Activated T-cell treated with anti-CD3 and anti-CD28 coated beads, Interleukin-2, amount 50 U/mL, for 72 hours (primary cell): ENCODE data around the gene SLC27A5. TPM values are rescaled to one million over a fixed set of nuclear protein-coding genes. Genes with fewer than 3 reads are reported as not detected.
"Not testable (repeated sequence)": the region's sequence is repeated elsewhere in the genome, so short reads cannot be mapped to it uniquely, and the experiment has no call there.

Source experiments
- ATAC-seq, 2 donors: fragments of 150-1000 bp; cut with Tn5 transposase; replicated peaks in 1 of 2; 2 replicates each; pipeline ENCODE4 v1.10.0; 2021; ENCODE audit warnings: moderate library complexity in 2 of 2, mild to moderate bottlenecking in 1 of 2
- DNase-seq, 2 donors: peaks; one replicate each; pipeline ENCODE4 v3.0.0; 2021 to 2022; ENCODE audit warnings: mixed read lengths in 1 of 2
- H3K27ac Mint-ChIP-seq: one replicate; pipeline ENCODE4 v1.8.0; 2022; ENCODE audit warnings: mild to moderate bottlenecking, moderate library complexity, mixed read lengths
- H3K27me3 Mint-ChIP-seq: one replicate; pipeline ENCODE4 v1.8.0; 2022; ENCODE audit warnings: low read depth, mixed read lengths
- H3K36me3 Mint-ChIP-seq, 2 donors: one replicate each; pipeline ENCODE4 v1.8.0; 2022; ENCODE audit warnings: mixed read lengths in 2 of 2, mild to moderate bottlenecking in 1 of 2; ENCODE audit not compliant: insufficient read depth in 2 of 2
- H3K4me1 Mint-ChIP-seq: one replicate; pipeline ENCODE4 v1.8.0; 2022; ENCODE audit warnings: low read depth, mixed read lengths
- H3K4me3 Mint-ChIP-seq, 2 donors: one replicate each; pipeline ENCODE4 v1.8.0; 2022; ENCODE audit warnings: mild to moderate bottlenecking in 2 of 2, mixed read lengths in 2 of 2, moderate library complexity in 2 of 2
- H3K9me3 Mint-ChIP-seq, 2 donors: one replicate each; pipeline ENCODE4 v1.8.0; 2022; ENCODE audit warnings: mixed read lengths in 2 of 2
- total RNA-seq, 2 donors: library from RNA; stranded (reverse); gene quantifications; one replicate each; pipeline ENCODE4 v1.2.3, GENCODE V29; 2022

Gene SLC27A5
- total RNA-seq, 2 donors from 2014 or later, result 12.8 to 17.7 TPM

DNA sequence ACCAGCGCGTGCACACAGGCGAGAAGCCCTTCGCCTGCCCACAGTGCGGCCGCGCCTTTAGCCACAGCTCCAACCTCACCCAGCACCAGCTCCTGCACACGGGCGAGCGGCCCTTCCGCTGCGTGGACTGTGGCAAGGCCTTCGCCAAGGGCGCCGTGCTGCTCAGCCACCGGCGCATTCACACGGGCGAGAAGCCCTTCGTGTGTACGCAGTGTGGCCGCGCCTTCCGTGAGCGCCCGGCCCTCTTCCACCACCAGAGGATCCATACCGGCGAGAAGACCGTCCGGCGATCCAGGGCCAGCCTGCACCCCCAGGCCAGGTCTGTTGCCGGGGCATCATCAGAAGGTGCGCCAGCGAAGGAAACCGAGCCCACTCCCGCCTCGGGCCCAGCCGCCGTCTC is 40.1 kb downstream of the SLC27A5 start:
- no peak for ATAC-seq
- H3K36me3 Mint-ChIP-seq, result peaks cover 0 to under 1% of the 10 kb centered on the region in 2 donors
- no peak for DNase-seq
- no peak overlapping the region for H3K27ac Mint-ChIP-seq
- H3K9me3 Mint-ChIP-seq, result no peaks in the 10 kb centered on the region
- H3K27me3 Mint-ChIP-seq, result no peaks in the 10 kb centered on the region
- H3K4me3 Mint-ChIP-seq, result no peak overlapping the region
- peaks cover 41% of the 10 kb centered on the region for H3K4me1 Mint-ChIP-seq

DNA sequence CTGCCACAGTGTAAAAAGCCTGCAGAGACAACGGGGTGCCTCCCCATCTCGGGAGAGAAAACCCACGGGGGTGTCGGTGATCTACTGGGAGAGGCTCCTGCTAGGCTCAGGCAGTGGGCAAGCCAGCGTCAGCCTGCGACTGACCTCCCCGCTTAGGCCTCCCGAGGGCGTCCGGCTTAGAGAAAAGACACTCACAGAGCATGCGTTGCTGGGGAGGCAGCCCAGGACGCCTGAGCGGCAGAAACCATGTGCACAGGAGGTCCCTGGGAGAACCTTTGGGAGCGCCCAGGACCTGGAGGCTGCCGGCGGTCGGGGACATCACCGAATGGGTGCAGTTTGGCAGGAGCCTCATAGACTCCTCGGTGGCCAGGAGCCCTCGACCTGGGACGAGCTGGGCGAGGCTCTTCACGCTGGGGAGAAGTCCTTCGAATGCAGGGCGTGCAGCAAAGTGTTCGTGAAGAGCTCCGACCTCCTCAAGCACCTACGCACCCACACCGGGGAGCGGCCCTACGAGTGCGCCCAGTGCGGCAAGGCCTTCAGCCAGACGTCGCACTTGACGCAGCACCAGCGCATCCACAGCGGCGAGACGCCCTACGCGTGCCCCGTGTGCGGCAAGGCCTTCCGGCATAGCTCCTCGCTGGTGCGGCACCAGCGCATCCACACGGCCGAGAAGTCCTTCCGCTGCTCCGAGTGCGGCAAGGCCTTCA is 40.8 kb downstream of the SLC27A5 start:
- H3K27me3 Mint-ChIP-seq, ATAC-seq, DNase-seq, H3K4me3 Mint-ChIP-seq, H3K9me3 Mint-ChIP-seq, H3K36me3 Mint-ChIP-seq: not testable (repeated sequence)
- Mint-ChIP-seq H3K27ac (peak overlapping the region; percentile 15), H3K4me1 (peaks cover 44% of the 10 kb centered on the region)

DNA sequence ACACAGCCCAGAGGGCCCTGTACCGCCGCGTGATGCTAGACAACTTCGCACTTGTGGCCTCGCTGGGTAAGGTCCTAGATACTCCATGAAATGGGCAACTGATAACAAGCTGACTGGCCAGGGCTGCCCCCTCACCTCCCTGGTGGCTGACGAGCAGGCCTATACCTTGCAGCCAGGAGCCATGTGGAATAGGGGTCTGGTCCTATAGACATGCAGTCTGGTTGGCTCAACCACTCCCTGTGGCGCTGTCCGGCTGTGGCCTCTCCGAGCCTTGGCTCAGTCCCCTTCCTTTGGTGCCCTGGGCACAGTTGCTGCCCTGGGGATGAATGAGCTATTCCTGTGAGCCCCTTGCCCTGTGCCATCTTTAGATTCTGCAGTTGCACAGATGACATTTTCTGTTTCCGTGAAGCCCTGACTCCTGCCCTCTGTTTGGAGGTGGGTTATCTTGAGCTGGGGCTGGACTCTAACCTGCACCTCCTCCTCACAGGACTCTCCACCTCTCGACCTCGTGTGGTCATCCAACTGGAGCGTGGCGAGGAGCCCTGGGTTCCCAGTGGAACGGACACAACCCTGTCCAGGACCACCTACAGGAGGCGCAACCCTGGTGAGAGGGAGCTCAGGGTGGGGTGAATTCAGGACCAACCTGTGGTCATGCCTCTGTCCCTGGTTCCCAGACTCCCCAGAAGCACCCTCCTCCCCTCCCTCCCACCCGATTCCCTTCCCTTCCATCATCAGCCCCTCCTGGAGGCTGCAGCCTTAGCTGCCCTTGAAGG is 42.4 kb downstream of the SLC27A5 start:
- H3K36me3 Mint-ChIP-seq, result no peaks in the 10 kb centered on the region
- no peaks in the 10 kb centered on the region for H3K27me3 Mint-ChIP-seq
- DNase-seq (no peak), ATAC-seq (no peak)
- H3K9me3 Mint-ChIP-seq, result no peaks in the 10 kb centered on the region
- peaks cover 32% of the 10 kb centered on the region for H3K4me1 Mint-ChIP-seq
- H3K27ac Mint-ChIP-seq, result no peak overlapping the region
- peak overlapping the region; percentile 24 to 88 for H3K4me3 Mint-ChIP-seq

DNA sequence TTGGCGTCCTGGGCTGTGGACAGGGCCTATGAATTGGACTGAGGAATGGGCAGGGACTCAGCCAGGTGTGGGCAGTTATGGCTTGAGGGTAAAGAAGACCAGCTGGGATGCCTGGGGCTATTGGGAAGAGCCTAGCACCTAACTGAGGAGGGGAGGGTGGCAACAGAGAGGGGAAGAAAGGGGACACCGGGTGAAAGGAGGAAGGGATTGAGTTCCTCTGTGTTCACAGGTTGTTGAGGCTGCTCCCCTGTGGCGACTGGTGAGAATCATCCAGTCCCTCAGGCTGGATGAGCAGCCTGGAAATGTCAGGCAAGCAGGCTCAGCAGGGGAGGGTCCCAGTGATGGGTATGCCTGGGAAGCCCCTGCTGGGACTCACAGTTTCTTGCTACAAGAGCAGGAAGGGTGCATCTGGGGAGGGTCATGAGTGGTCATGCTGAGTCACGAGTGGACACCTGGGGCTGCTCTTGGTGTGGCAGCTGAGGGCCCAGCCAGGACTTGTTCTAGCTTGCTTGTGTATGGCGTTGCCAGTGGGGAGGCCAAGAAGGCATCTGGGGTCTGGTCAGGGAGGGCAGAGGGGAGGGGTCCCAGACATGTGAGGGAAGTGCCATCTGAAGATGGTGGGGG is 43.5 kb downstream of the SLC27A5 start:
- Mint-ChIP-seq H3K36me3 (no peaks in the 10 kb centered on the region), H3K4me3 (peak overlapping the region; percentile 88), H3K27me3 (no peaks in the 10 kb centered on the region), H3K27ac (no peak overlapping the region), H3K9me3 (no peaks in the 10 kb centered on the region), H3K4me1 (peaks cover 27% of the 10 kb centered on the region)
- DNase-seq (no peak), ATAC-seq (no peak)

DNA sequence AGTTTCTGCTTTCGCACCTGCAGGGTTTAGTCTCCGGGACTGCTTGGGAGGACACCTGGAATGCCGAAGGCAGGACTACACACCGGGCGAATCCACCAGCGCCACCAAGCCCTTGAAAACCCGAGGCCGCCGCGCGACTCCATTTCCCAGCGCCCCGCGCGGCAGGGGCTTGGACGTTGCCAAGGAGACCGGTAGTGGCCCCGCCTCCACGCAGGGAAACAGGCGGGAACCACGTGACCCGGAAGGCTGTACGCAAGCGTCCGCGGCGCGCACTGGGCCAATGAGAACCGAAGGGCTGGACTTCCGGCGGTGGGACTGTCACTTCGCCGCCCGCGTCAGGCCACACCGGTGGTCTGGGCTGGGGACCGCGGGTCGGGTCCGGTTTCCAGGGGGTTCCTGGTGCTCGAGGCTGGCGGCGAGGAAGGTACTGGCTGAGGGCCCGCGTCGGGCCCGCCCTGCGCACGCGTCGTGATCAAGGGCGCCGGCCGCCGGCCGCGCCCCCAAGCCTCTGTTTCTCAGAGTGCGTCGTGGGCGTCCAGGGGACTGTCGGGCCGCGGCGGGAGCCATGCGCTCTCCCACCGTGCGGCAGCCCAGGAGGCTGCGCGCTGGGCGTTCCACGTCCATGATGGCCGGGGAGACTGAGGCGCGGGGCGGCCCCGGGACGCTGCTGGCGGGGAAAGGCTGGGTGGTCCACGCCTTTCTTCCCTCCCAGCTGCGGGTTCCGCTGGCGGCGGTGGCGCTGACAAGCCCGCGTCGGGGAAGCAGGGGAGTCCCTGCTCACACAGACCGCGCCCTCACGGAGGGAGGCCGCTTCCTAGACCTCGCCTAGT is 44.8 kb downstream of the SLC27A5 start, which contains the start of gene ZNF324:
TSS of gene ZNF324 (plus strand) at position 321 of the 830 bp plus-strand sequence. CDS start 2,106 bp downstream, outside the sequence.
- ATAC-seq (peak; percentile 97 to 98), DNase-seq (peak; percentile 98 to 99)
- H3K27ac Mint-ChIP-seq, result peak within 1 kb of the TSS; percentile 46
- no peaks in the 10 kb centered on the region for H3K27me3 Mint-ChIP-seq
- peak within 1 kb of the TSS; percentile 88 for H3K4me3 Mint-ChIP-seq
- H3K4me1 Mint-ChIP-seq, result peaks cover 27% of the 10 kb centered on the region
- H3K9me3 Mint-ChIP-seq, result no peaks in the 10 kb centered on the region
- no peaks in the 10 kb centered on the region for H3K36me3 Mint-ChIP-seq

DNA sequence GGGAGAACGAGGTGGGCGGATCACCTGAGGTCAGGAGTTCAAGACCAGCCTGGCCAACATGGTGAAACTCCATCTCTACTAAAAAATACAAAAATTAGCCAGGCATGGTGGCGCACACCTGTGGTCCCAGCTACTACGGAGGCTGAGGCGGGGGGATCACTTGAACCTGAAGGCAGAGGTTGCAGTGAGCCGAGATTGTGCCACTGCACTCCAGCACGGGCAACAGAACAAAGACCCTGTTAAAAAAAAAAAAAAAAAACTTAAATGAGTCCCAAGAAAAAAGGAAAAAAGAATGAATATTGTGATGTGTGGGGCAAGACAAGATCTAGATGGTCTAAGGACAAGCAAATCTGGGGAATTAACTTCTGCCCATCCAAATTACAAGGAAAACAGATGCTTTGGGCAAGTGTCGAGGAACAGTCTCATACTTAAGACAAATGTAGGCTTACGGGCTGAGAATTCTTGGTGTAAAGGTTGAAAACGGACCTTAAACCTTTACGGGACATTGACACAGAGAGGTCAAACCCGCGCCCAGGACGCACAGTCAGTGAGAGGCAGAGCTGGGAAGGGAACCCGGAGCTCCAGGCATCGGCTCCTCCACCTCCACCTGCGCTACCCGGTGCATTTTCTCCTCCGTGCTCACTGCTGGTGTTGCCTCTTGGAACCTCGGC is 45.6 kb downstream of the SLC27A5 start:
- peaks cover 27% of the 10 kb centered on the region for H3K4me1 Mint-ChIP-seq
- H3K9me3 Mint-ChIP-seq, result no peaks in the 10 kb centered on the region
- ATAC-seq (peak; percentile 18 to 21), DNase-seq (no peak)
- peak overlapping the region; percentile 88 for H3K4me3 Mint-ChIP-seq
- H3K27ac Mint-ChIP-seq, result no peak overlapping the region
- H3K27me3 Mint-ChIP-seq, result no peaks in the 10 kb centered on the region
- H3K36me3 Mint-ChIP-seq, result no peaks in the 10 kb centered on the region

DNA sequence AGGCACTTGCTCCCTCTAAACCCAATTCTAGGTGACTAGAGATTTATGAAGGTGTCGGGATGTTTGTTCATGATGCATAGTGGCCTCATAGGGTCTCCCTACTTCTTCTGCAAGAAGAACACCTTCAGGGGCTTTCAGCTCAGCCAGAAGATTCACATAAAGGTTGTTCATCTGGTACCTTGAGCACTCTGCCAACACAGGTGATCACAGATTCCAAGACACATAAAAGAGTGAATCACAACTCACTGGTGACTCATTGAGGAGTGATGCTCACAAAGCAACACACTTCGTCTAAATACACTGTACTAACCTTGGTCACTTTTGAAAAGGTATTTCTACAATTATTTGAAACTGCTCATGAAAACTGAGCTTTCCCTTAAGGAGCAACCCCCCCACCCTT is 51.8 kb downstream of the SLC27A5 start:
- DNase-seq (no peak), ATAC-seq (peak in 1 of 2 donors; percentile 58)
- Mint-ChIP-seq H3K27me3 (no peaks in the 10 kb centered on the region), H3K36me3 (peaks cover 0 to 3% of the 10 kb centered on the region in 2 donors), H3K9me3 (no peaks in the 10 kb centered on the region), H3K4me1 (peaks cover 9% of the 10 kb centered on the region), H3K4me3 (no peak overlapping the region), H3K27ac (no peak overlapping the region)

DNA sequence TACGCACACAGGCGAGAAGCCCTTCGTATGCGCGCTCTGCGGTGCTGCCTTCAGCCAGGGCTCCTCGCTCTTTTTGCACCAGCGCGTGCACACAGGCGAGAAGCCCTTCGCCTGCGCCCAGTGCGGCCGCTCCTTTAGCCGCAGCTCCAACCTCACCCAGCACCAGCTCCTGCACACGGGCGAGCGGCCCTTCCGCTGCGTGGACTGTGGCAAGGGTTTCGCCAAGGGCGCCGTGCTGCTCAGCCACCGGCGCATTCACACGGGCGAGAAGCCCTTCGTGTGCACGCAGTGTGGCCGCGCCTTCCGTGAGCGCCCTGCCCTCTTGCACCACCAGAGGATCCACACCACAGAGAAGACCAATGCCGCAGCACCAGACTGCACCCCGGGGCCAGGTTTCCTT is 55.7 kb downstream of the SLC27A5 start:
- no peak for DNase-seq
- no peak overlapping the region for H3K27ac Mint-ChIP-seq
- no peaks in the 10 kb centered on the region for H3K27me3 Mint-ChIP-seq
- H3K9me3 Mint-ChIP-seq, result no peaks in the 10 kb centered on the region
- peaks cover 25% of the 10 kb centered on the region for H3K4me1 Mint-ChIP-seq
- no peak overlapping the region for H3K4me3 Mint-ChIP-seq
- peaks cover 0 to 10% of the 10 kb centered on the region in 2 donors for H3K36me3 Mint-ChIP-seq
- no peak for ATAC-seq

DNA sequence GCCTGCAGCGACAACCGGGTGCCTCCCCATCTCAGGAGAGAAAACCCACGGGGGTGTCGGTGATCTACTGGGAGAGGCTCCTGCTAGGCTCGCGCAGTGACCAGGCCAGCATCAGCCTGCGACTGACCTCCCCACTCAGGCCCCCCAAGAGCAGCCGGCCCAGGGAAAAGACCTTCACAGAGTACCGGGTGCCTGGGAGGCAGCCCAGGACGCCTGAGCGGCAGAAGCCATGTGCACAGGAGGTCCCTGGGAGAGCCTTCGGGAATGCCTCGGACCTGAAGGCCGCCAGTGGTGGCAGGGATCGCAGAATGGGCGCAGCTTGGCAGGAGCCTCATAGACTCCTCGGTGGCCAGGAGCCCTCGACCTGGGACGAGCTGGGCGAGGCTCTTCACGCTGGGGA is 56.5 kb downstream of the SLC27A5 start:
- H3K9me3 Mint-ChIP-seq, result no peaks in the 10 kb centered on the region
- peaks cover 33% of the 10 kb centered on the region for H3K4me1 Mint-ChIP-seq
- no peaks in the 10 kb centered on the region for H3K27me3 Mint-ChIP-seq
- no peak overlapping the region for H3K27ac Mint-ChIP-seq
- DNase-seq, result no peak
- no peak for ATAC-seq
- H3K4me3 Mint-ChIP-seq, result no peak overlapping the region
- peaks cover 0 to 12% of the 10 kb centered on the region in 2 donors for H3K36me3 Mint-ChIP-seq

DNA sequence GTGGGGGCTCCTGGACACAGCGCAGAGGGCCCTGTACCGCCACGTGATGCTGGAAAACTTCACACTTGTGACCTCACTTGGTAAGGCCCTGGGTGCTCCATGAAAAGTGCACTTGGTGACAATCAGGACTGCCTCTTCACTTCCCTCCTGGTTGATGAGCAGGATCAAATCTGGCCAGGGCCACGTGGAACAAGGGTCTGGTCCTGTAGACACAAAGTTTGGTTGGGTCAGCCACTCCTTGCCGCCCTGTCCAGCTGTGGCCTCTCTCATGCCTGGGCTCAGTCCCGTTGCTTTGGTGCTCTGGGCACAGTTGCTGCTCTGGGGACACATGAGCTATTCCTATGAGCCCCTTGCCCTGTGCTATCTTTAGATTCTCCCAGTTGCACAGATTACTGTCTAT is 58.0 kb downstream of the SLC27A5 start:
- H3K4me3 Mint-ChIP-seq, result peak overlapping the region in 1 of 2 donors; percentile 14
- ATAC-seq, result no peak

DNA sequence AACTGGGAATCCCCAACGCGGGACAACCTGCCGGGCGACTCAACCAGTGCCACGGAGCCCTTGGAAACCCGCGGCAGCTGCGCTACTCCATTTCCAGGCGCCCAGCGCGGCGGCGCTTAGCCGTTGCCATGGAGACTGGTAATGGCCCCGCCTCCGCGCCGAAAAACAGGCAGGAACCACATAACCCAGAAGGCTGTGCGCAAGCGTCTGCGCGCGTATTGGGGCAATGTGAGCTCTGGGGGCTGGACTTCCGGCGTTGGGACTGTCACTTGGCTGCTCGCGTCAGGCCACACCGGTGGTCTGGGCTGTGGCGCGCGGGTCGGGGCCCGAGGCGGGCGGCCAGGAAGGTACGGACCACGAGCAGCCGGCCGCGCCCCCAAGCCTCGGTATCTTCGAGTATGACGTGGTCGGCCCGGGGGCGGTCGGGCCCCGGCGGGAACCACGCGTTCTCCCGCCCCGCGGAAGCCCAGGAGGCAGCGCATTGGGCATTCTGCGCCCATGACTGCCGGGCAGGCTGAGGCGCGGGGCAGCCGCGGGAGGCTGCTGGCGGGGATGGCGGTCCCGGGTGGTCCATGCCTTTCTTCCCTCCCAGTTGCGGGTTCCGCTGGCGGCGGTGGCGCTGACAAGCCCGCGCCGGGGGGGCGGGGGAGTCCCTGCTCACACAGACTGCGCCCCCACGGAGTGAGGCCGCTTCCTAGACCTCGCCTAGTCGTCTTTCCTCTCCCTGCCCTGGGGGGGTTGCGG is 60.3 kb downstream of the SLC27A5 start, which contains the start of gene ZNF324B:
TSS of gene ZNF324B (plus strand) at position 265 of the 744 bp plus-strand sequence. CDS start 2,080 bp downstream, outside the sequence.
- Mint-ChIP-seq H3K27ac (peak within 1 kb of the TSS; percentile 68), H3K36me3 (peaks cover 9 to 27% of the 10 kb centered on the region in 2 donors), H3K4me3 (peak within 1 kb of the TSS; percentile 95 to 96), H3K4me1 (peaks cover 35% of the 10 kb centered on the region), H3K27me3 (peaks cover 17% of the 10 kb centered on the region), H3K9me3 (peaks cover 7 to 11% of the 10 kb centered on the region in 2 donors)
- DNase-seq (peak; percentile 96 to 97), ATAC-seq (peak; percentile 99)

More for the DNA sequence above, 58.0 kb downstream of the SLC27A5 start:
- Mint-ChIP-seq H3K27me3 (no peaks in the 10 kb centered on the region), H3K27ac (no peak overlapping the region), H3K36me3 (peaks cover 3 to 16% of the 10 kb centered on the region in 2 donors), H3K9me3 (peaks cover 2 to 6% of the 10 kb centered on the region in 2 donors), H3K4me1 (peaks cover 35% of the 10 kb centered on the region)
- no peak for DNase-seq
